SK-N-SH (cell line): ENCODE results near the gene NFIX. TPM values are rescaled to one million over a fixed set of nuclear protein-coding genes. Genes with fewer than 3 reads are reported as not detected.

Experiments used
- CTCF ChIA-PET: fragments of 300-600, 350-600 bp; formaldehyde crosslinking; extraction: SDS; loops from one replicate; lab custom pipeline; 2021; lab: Yijun Ruan, JAX
- POLR2A ChIA-PET: fragments of 350-600 bp; sonication (Branson Sonifier 250); formaldehyde crosslinking; extraction: SDS; loops from one replicate; lab custom pipeline; 2020; ENCODE audit warnings: antibody characterized with exemption, inconsistent platforms; lab: Yijun Ruan, JAX
- DNase-seq: peaks from one replicate; pipeline ENCODE4 v3.0.0; 2012
- H2AFZ ChIP-seq: fragments of 200-600 bp; sonication (generic); 2 replicates; pipeline ENCODE4 v1.8.1; 2016; ENCODE audit warnings: antibody characterized with exemption, mild to moderate bottlenecking, low read depth
- H3F3A ChIP-seq: fragments of 200-600 bp; sonication (generic); replicated peaks from 2 replicates; pipeline ENCODE3; 2016; ENCODE audit warnings: antibody characterized with exemption, mild to moderate bottlenecking; ENCODE audit not compliant: insufficient read depth
- H3K27ac ChIP-seq, 2 experiments: fragments of 200-500 bp in 1 of 2; fragments of 200-600 bp in 1 of 2; sonication (Bioruptor generic) in 1 of 2; sonication (generic), shearing (Covaris generic) in 1 of 2; 2 replicates each; pipeline versions ENCODE4 v1.5.1 to v1.6.1; 2014 to 2016; ENCODE audit warnings: low read depth in 2 of 2, inconsistent platforms in 1 of 2, low read length in 1 of 2, mild to moderate bottlenecking in 1 of 2, mixed read lengths in 1 of 2
- H3K27me3 ChIP-seq: fragments of 200-600 bp; sonication (generic), shearing (Covaris generic); 2 replicates; pipeline ENCODE4 v1.6.1; 2016; ENCODE audit warnings: mixed run types; ENCODE audit not compliant: insufficient read depth
- H3K36me3 ChIP-seq, 2 experiments: fragments of 200-500 bp in 1 of 2; fragments of 200-600 bp in 1 of 2; sonication (Bioruptor generic) in 1 of 2; sonication (generic) in 1 of 2; replicated peaks in 1 of 2; 2 replicates each; pipeline versions ENCODE3 to v1.5.1; 2014 to 2016; ENCODE audit warnings: low read length in 1 of 2, mild to moderate bottlenecking in 1 of 2; ENCODE audit not compliant: insufficient read depth in 2 of 2, control insufficient read depth in 1 of 2
- H3K4me1 ChIP-seq, 2 experiments: fragments of 200-500 bp in 1 of 2; fragments of 200-600 bp in 1 of 2; sonication (Bioruptor generic) in 1 of 2; sonication (generic), shearing (Covaris generic) in 1 of 2; 2 replicates each; pipeline versions ENCODE4 v1.5.1 to v1.6.1; 2014 to 2016; ENCODE audit warnings: low read depth in 1 of 2, low read length in 1 of 2, mixed run types in 1 of 2; ENCODE audit not compliant: insufficient read depth in 2 of 2, control insufficient read depth in 1 of 2
- H3K4me2 ChIP-seq: fragments of 200-600 bp; sonication (generic), shearing (Covaris generic); 2 replicates; pipeline ENCODE4 v1.6.1; 2017; ENCODE audit warnings: mixed run types
- H3K4me3 ChIP-seq, 2 experiments: fragments of 200-500 bp in 1 of 2; fragments of 200-600 bp in 1 of 2; sonication (Bioruptor generic) in 1 of 2; sonication (generic), shearing (Covaris generic) in 1 of 2; 2 replicates each; pipeline versions ENCODE4 v1.5.1 to v1.8.1; 2014 to 2016; ENCODE audit warnings: low read depth in 2 of 2, inconsistent platforms in 1 of 2, low read length in 1 of 2, mild to moderate bottlenecking in 1 of 2, mixed read lengths in 1 of 2, moderate library complexity in 1 of 2
- H3K79me2 ChIP-seq: fragments of 200-600 bp; sonication (generic); 2 replicates; pipeline ENCODE4 v1.8.1; 2017; ENCODE audit warnings: mild to moderate bottlenecking; ENCODE audit not compliant: insufficient read depth
- H3K9ac ChIP-seq: fragments of 200-600 bp; sonication (generic); 2 replicates; pipeline ENCODE4 v1.6.1; 2017; ENCODE audit warnings: mixed run types
- H3K9me2 ChIP-seq: fragments of 200-600 bp; sonication (generic); 2 replicates; pipeline ENCODE4 v1.6.1; 2017; ENCODE audit warnings: mixed run types
- H3K9me3 ChIP-seq: fragments of 200-600 bp; sonication (generic); 2 replicates; pipeline ENCODE4 v1.6.1; 2017; ENCODE audit warnings: mixed run types, mild to moderate bottlenecking, moderate library complexity
- H4K20me1 ChIP-seq: fragments of 200-600 bp; sonication (generic); 2 replicates; pipeline ENCODE4 v1.6.1; 2017; ENCODE audit warnings: mild to moderate bottlenecking, mixed run types; ENCODE audit not compliant: insufficient read depth
- CHD2 ChIP-seq: fragments of 150-350 bp; IDR thresholded peaks from 2 replicates; pipeline ENCODE4 v1.6.1; 2018; ENCODE audit warnings: low read length; ENCODE audit not compliant: partially characterized antibody
- EZH2phosphoT487 ChIP-seq: fragments of 200-600 bp; sonication (generic); IDR thresholded peaks from 2 replicates; pipeline ENCODE4 v1.6.1; 2017; ENCODE audit warnings: low read depth, mixed run types, mild to moderate bottlenecking, antibody characterized with exemption, moderate library complexity, borderline replicate concordance
- FOSL2 ChIP-seq: IDR thresholded peaks from 2 replicates; pipeline ENCODE4 v1.4.0; 2012; ENCODE audit warnings: low read depth, mild to moderate bottlenecking, moderate library complexity, borderline replicate concordance
- FOXJ3 ChIP-seq: sonication (generic); formaldehyde crosslinking; IDR thresholded peaks from 2 replicates; pipeline ENCODE4 v1.5.1; 2020; ENCODE audit warnings: mild to moderate bottlenecking, missing genetic modification reagents
- GABPA ChIP-seq: IDR thresholded peaks from 2 replicates; pipeline ENCODE4 v1.4.0; 2012; ENCODE audit warnings: low read depth, mild to moderate bottlenecking
- MXI1 ChIP-seq: IDR thresholded peaks from 2 replicates; pipeline ENCODE4 v1.6.1; 2012; ENCODE audit warnings: mild to moderate bottlenecking, low read depth, low read length, improper control_type of control experiment
- NFIC ChIP-seq: IDR thresholded peaks from 2 replicates; pipeline ENCODE4 v1.4.0; 2012; ENCODE audit warnings: borderline replicate concordance
- NRF1 ChIP-seq: IDR thresholded peaks from 2 replicates; pipeline ENCODE4 v1.6.1; 2012; ENCODE audit warnings: low read depth, mild to moderate bottlenecking, low read length
- RAD21 ChIP-seq: IDR thresholded peaks from 2 replicates; pipeline ENCODE4 v1.6.1; 2012; ENCODE audit warnings: mild to moderate bottlenecking, low read length
- RXRA ChIP-seq: IDR thresholded peaks from 2 replicates; pipeline ENCODE4 v1.4.0; 2012; ENCODE audit warnings: low read depth, mild to moderate bottlenecking, borderline replicate concordance
- SMC3 ChIP-seq: IDR thresholded peaks from 2 replicates; pipeline ENCODE4 v1.6.1; 2012; ENCODE audit warnings: low read depth, low read length, improper control_type of control experiment
- TEAD4 ChIP-seq: IDR thresholded peaks from 2 replicates; pipeline ENCODE4 v1.4.0; 2012; ENCODE audit warnings: mild to moderate bottlenecking, borderline replicate concordance; ENCODE audit not compliant: insufficient read depth
- WGBS: methylation state at CpG from one replicate; pipeline ENCODE4 v1.1.6; 2017; ENCODE audit warnings: low lambda C conversion rate; 5-methylcytosine and 5-hydroxymethylcytosine counted together
- polyA plus RNA-seq, 3 experiments: library from polyadenylated mRNA; depleted of rRNA; stranded (reverse); fragments of >200 nt; gene quantifications; 2 replicates each; pipeline ENCODE4 v1.2.3, GENCODE V29; 2012
- TF ChIP-seq, protein P1 (sequence below): IDR thresholded peaks from 2 replicates; pipeline ENCODE4 v1.4.0; 2012; ENCODE audit warnings: low read depth
- TF ChIP-seq, protein P2 (sequence below): IDR thresholded peaks from 2 replicates; pipeline ENCODE4 v1.6.1; 2012; ENCODE audit warnings: mild to moderate bottlenecking, low read depth, low read length, moderate library complexity
- TF ChIP-seq, protein P3 (sequence below): fragments of 150-350 bp; IDR thresholded peaks from 2 replicates; pipeline ENCODE4 v1.6.1; 2016; ENCODE audit warnings: mild to moderate bottlenecking, low read depth, low read length
- TF ChIP-seq, protein P4 (sequence below): fragments of 150-350 bp; IDR thresholded peaks from 2 replicates; pipeline ENCODE4 v1.6.1; 2017; ENCODE audit warnings: antibody characterized with exemption, low read length, low read depth, borderline replicate concordance

Gene NFIX
- polyA plus RNA-seq, 1 of the 3 experiments (the other 2 are of a cell fraction): 14.8 TPM

DNA sequence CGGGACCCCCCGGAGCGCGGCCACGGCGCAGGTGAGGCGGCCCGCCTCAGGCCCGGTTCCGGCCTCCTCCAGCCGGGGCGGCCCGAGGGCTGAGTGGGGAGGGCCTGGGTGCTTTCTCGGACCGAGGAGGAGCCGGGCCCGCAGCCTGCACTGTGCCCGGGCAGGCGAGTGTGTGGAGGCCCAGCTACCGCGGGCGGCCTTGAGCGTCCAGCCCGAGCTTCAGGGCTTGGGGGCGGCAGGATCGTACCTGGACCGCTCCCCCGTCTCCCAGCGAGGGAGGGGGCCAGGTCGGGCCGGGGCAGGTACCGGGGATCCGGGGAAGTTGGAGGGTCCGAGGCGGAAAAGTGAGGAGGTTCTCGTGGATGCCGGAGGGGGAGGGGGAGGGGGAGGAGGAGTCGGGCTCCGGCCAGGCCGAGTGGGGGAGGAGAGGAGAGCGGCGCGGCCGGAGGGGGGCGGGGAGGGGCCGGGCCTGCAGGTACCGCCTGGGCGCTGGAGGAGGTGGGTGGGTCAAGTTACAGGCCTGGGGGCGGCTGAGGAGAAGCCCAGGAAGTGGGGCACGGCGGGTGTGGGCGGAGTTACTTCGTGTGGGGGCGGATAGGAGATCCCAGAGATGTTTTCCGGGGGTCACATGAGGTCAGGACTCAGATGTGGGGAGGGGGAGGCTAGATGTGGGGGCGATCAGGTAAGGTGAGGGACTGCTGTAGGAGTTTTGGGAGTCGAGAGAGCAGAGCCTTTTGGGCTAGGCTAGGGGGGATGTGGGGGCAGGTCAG is 123.3 kb downstream of the NFIX start:
- CTCF ChIA-PET: interaction anchor here (0.8 to 4.0 kb wide), 9 partner anchors 10 to 471 kb away, joined by 3 to 20 read pairs (median 5); no protein-coding TSS in a partner anchor
- TF ChIP-seq NRF1 (no peak), CHD2 (peak; percentile 37), RAD21 (no peak), FOXJ3 (CRISPR knock-in tag) (no peak), MXI1 (no peak), GABPA (no peak), NFIC (no peak), FOSL2 (no peak), SMC3 (peak; percentile 3; the same call in 1 of the 2 replicates), TEAD4 (no peak), RXRA (no peak), EZH2phosphoT487 (no peak)
- TF ChIP-seq, protein P1, sequence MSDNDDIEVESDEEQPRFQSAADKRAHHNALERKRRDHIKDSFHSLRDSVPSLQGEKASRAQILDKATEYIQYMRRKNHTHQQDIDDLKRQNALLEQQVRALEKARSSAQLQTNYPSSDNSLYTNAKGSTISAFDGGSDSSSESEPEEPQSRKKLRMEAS: 0 out of 2 replicates have a peak, but pooled peaks have one; percentile 17
- TF ChIP-seq, protein P2, sequence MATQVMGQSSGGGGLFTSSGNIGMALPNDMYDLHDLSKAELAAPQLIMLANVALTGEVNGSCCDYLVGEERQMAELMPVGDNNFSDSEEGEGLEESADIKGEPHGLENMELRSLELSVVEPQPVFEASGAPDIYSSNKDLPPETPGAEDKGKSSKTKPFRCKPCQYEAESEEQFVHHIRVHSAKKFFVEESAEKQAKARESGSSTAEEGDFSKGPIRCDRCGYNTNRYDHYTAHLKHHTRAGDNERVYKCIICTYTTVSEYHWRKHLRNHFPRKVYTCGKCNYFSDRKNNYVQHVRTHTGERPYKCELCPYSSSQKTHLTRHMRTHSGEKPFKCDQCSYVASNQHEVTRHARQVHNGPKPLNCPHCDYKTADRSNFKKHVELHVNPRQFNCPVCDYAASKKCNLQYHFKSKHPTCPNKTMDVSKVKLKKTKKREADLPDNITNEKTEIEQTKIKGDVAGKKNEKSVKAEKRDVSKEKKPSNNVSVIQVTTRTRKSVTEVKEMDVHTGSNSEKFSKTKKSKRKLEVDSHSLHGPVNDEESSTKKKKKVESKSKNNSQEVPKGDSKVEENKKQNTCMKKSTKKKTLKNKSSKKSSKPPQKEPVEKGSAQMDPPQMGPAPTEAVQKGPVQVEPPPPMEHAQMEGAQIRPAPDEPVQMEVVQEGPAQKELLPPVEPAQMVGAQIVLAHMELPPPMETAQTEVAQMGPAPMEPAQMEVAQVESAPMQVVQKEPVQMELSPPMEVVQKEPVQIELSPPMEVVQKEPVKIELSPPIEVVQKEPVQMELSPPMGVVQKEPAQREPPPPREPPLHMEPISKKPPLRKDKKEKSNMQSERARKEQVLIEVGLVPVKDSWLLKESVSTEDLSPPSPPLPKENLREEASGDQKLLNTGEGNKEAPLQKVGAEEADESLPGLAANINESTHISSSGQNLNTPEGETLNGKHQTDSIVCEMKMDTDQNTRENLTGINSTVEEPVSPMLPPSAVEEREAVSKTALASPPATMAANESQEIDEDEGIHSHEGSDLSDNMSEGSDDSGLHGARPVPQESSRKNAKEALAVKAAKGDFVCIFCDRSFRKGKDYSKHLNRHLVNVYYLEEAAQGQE: no peak
- TF ChIP-seq, protein P3, sequence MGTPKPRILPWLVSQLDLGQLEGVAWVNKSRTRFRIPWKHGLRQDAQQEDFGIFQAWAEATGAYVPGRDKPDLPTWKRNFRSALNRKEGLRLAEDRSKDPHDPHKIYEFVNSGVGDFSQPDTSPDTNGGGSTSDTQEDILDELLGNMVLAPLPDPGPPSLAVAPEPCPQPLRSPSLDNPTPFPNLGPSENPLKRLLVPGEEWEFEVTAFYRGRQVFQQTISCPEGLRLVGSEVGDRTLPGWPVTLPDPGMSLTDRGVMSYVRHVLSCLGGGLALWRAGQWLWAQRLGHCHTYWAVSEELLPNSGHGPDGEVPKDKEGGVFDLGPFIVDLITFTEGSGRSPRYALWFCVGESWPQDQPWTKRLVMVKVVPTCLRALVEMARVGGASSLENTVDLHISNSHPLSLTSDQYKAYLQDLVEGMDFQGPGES: no peak
- TF ChIP-seq, protein P4, sequence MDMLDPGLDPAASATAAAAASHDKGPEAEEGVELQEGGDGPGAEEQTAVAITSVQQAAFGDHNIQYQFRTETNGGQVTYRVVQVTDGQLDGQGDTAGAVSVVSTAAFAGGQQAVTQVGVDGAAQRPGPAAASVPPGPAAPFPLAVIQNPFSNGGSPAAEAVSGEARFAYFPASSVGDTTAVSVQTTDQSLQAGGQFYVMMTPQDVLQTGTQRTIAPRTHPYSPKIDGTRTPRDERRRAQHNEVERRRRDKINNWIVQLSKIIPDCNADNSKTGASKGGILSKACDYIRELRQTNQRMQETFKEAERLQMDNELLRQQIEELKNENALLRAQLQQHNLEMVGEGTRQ: no peak
- TF ChIP-seq, all 33 proteins: peak for 3
- peak overlapping the region; percentile 83 for H3K4me2 ChIP-seq
- H3F3A ChIP-seq: peaks cover 4% of the 10 kb centered on the region
- H3K27ac ChIP-seq: peak overlapping the region; percentile 63 to 85
- no peaks in the 10 kb centered on the region for H3K9me3 ChIP-seq
- H4K20me1 ChIP-seq: peaks cover 48% of the 10 kb centered on the region
- peak overlapping the region; percentile 97 for H3K9ac ChIP-seq
- H3K4me3 ChIP-seq: peak overlapping the region; percentile 87 to 98
- POLR2A ChIA-PET: interaction anchor here (0.8 to 3.7 kb wide), 6 partner anchors 13 to 186 kb away, joined by 3 to 16 read pairs (median 4); partner anchors contain the start of genes IER2 and STX10
- H3K79me2 ChIP-seq: peaks cover 79% of the 10 kb centered on the region
- H3K4me1 ChIP-seq: peaks cover 22 to 27% of the 10 kb centered on the region in 2 experiments; a peak in 2 of 4 replicates
- under 1% methylated on average over 24 of the region's 57 CpGs for WGBS
- peak; percentile 83 for DNase-seq
- H3K27me3 ChIP-seq: no peaks in the 10 kb centered on the region
- H2AFZ ChIP-seq: no peak overlapping the region
- peaks cover 6 to 13% of the 10 kb centered on the region in 2 experiments for H3K36me3 ChIP-seq
- H3K9me2 ChIP-seq: no peaks in the 10 kb centered on the region
